ENCODE results near the gene AADACL2. TPM values are rescaled to one million over a fixed set of nuclear protein-coding genes. Genes with fewer than 3 reads are reported as not detected.

AADACL2 gene
- total RNA-seq, 1 donor from 2014 or later, result 0.21 TPM

DNA sequence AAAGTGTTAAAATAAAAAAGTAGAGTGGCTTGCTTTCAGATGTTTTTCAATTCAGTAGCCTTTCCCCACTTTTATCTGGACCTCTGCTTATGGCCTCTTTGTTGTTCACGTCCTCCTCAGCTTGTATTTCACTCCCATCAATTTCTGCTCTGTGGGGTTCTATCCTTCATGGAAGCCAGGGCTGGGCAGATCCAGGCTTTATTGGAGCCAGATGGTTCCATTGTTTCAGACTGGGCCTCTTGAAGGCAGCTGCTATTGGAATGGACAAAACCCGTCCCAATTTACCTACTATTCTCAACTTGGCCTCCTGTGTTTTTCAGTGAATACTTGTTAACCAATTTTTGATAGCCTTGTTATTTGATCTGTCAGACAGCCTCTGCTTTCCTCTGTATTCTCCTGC is 10.9 kb upstream of the AADACL2 start:
- Histone ChIP-seq H3K36me3 (no peaks in the 10 kb centered on the region), H3K27me3 (ENCODE audit: low read depth) (no peaks in the 10 kb centered on the region), H3K4me3 (no peak overlapping the region), H3K4me1 (no peaks in the 10 kb centered on the region), H3K9me3 (no peaks in the 10 kb centered on the region), H3K27ac (no peak overlapping the region)
- DNase-seq (no peak), ATAC-seq (no peak)
- intact Hi-C loops (cut with DNase I), result no loop called here
- TF ChIP-seq, protein P1, sequence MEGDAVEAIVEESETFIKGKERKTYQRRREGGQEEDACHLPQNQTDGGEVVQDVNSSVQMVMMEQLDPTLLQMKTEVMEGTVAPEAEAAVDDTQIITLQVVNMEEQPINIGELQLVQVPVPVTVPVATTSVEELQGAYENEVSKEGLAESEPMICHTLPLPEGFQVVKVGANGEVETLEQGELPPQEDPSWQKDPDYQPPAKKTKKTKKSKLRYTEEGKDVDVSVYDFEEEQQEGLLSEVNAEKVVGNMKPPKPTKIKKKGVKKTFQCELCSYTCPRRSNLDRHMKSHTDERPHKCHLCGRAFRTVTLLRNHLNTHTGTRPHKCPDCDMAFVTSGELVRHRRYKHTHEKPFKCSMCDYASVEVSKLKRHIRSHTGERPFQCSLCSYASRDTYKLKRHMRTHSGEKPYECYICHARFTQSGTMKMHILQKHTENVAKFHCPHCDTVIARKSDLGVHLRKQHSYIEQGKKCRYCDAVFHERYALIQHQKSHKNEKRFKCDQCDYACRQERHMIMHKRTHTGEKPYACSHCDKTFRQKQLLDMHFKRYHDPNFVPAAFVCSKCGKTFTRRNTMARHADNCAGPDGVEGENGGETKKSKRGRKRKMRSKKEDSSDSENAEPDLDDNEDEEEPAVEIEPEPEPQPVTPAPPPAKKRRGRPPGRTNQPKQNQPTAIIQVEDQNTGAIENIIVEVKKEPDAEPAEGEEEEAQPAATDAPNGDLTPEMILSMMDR (IDR thresholded peaks at IDR 0.05), result no peak

DNA sequence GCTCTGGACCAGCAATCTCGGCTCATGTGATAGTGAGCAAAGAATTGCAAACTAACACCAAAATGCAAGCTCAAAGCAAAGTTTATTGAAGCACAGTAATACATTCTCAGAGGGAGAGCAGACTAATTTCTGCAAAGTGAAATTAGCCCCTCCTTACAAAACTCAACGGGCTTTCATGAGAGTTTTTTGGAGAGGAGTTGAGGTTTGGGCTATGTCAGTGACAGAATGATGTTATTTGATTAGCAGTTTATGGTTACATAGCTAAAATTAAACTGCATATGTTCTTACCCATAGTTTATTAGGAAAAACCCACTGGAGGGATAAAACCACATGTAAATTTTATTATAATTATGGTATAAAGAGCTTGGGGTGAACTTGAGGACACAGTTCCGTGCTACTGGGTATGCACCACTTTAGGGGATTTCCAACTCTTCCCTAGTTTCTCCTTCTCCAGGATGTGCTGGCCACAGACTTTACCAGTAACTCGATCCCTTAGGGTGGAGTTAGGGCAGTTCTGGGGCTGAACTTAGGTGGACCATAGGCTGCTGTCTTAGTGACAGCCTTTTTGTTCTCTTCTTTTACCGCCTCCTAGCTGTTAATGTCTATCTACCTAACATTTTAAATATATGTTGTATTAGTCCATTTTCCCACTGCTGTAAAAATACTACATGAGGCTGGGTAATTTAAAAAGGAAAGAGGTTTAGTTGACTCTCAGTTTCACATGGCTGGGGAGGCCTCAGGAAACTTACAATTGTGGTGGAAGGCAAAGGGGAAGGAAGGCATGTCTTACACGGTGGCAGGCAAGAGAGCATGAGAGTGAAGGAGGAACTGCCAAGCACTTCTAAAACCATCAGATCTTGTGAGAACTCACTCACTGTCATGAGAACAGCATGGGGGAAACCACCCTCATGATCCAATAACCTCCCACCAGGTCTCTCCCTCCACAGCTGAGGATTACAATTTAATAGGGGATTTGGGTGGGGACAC is 8.9 kb upstream of the AADACL2 start:
- intact Hi-C loops (cut with DNase I), result no loop called here
- DNase-seq (no peak), ATAC-seq (no peak)
- Histone ChIP-seq H3K27me3 (ENCODE audit: low read depth) (no peaks in the 10 kb centered on the region), H3K4me3 (no peak overlapping the region), H3K9me3 (no peaks in the 10 kb centered on the region), H3K36me3 (no peaks in the 10 kb centered on the region), H3K4me1 (no peaks in the 10 kb centered on the region), H3K27ac (no peak overlapping the region)
- TF ChIP-seq, protein P1 (IDR thresholded peaks at IDR 0.05), result no peak

DNA sequence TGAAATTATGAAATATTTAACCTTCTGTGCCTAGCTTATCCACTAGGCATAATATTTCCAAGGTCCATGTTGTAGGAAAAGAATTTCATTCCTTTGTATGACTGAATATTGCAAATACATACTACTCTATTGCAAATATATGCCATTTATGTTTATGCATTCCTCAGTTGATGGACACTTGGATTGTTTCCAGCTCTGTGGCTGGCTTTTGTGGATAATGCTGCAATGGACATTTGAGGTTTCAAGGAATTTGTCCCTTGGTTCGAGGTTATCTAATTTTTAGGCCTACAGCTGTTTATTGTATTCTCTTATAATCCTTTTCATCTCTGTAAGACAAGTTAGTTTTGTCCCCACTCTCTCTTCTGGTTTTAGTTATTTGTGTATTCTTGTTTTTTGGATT is 7.7 kb upstream of the AADACL2 start:
- ATAC-seq (no peak), DNase-seq (no peak)
- Histone ChIP-seq H3K4me1 (no peaks in the 10 kb centered on the region), H3K9me3 (no peaks in the 10 kb centered on the region), H3K36me3 (no peaks in the 10 kb centered on the region), H3K27me3 (ENCODE audit: low read depth) (no peaks in the 10 kb centered on the region), H3K4me3 (no peak overlapping the region), H3K27ac (no peak overlapping the region)
- TF ChIP-seq, protein P1 (IDR thresholded peaks at IDR 0.05), result no peak
- intact Hi-C loops (cut with DNase I), result no loop called here

DNA sequence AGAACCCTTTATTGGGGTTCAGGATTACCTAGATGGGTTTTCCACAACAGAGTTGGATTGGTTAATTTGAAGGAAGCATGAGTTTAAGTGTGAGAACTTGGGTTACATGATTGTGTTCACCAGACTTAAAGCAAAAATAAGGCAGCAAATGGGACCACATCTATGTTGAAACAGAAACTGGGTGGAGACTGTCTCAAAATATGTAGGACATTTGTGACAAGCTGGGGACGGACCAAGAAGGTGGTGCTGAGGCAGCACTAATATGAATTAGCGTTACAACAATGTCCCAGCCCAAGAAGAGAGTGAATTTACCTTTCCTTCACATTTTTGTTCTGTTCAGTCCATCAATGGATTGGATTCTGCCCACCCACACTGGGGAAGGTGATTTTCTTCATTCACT is 866 bp upstream of the AADACL2 start:
- Histone ChIP-seq H3K9me3 (no peaks in the 10 kb centered on the region), H3K27ac (no peak overlapping the region), H3K36me3 (no peaks in the 10 kb centered on the region), H3K27me3 (ENCODE audit: low read depth) (no peaks in the 10 kb centered on the region), H3K4me1 (no peaks in the 10 kb centered on the region), H3K4me3 (no peak overlapping the region)
- no peak for ATAC-seq
- DNase-seq, result no peak
- intact Hi-C loops (cut with DNase I), result no loop called here
- TF ChIP-seq, protein P1 (IDR thresholded peaks at IDR 0.05), result no peak

DNA sequence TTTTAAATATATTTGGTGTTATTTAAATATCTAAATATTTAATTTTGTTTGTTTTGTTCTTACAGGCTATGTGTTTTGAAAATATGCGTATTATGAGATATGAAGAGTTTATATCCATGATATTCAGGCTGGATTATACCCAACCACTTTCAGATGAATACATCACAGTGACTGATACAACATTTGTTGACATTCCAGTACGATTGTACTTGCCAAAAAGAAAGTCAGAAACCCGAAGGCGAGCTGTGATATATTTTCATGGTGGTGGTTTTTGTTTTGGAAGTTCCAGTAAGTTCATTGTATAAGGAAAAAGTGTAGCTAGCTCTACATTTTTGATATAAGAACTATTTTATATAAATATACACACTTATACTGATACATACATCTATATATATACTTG is 6.9 kb downstream of the AADACL2 start:
- TF ChIP-seq, protein P1 (IDR thresholded peaks at IDR 0.05), result no peak
- Histone ChIP-seq H3K4me3 (no peak overlapping the region), H3K27me3 (ENCODE audit: low read depth) (no peaks in the 10 kb centered on the region), H3K9me3 (no peaks in the 10 kb centered on the region), H3K27ac (no peak overlapping the region), H3K36me3 (no peaks in the 10 kb centered on the region), H3K4me1 (no peaks in the 10 kb centered on the region)
- no peak for ATAC-seq
- DNase-seq, result no peak
- intact Hi-C loops (cut with DNase I), result no loop called here
